Uterus (tissue), 2 donors: ENCODE results near the gene EIF3D.

ENCODE experiments used
- CTCF ChIP-seq, 4 experiments: fragments of 200-600 bp in 2 of 4; fragments of 450-650 bp in 2 of 4; sonication (generic) in 2 of 4; IDR thresholded peaks; one replicate each; pipeline ENCODE4 v1.5.1; 2016 to 2019; ENCODE audit warnings: antibody characterized with exemption in 4 of 4, mild to moderate bottlenecking in 2 of 4, moderate library complexity in 1 of 4
- POLR2A ChIP-seq, 2 donors: fragments of 450-650 bp; IDR thresholded peaks; one replicate each; pipeline ENCODE4 v1.6.1; 2016; ENCODE audit warnings: antibody characterized with exemption in 2 of 2, mild to moderate bottlenecking in 1 of 2, moderate library complexity in 1 of 2

GRCh38 chr22:36546932-36547331, 18.0 kb upstream of the EIF3D start:
- TF ChIP-seq CTCF (IDR thresholded peaks at IDR 0.05) (no peak), POLR2A (IDR thresholded peaks at IDR 0.05) (no peak)
